ENCODE results near the gene KIAA0232. TPM values are rescaled to one million over a fixed set of nuclear protein-coding genes. Genes with fewer than 3 reads are reported as not detected.
"Not testable (repeated sequence)": the region's sequence is repeated elsewhere in the genome, so short reads cannot be mapped to it uniquely, and the experiment has no call there.

Gene KIAA0232
- total RNA-seq, 1 donor from 2014 or later = 10.3 TPM

GRCh38 chr4:6754481-6755087 is 27.9 kb upstream of the KIAA0232 start:
- DNase-seq (ENCODE audit: low read depth in 2 of 2) = no peak

GRCh38 chr4:6755088-6755753 is 27.3 kb upstream of the KIAA0232 start:
- DNase-seq (ENCODE audit: low read depth in 2 of 2) = no peak

GRCh38 chr4:6756345-6756744 is 26.2 kb upstream of the KIAA0232 start:
- not testable (repeated sequence) for DNase-seq (ENCODE audit: low read depth in 2 of 2)

- no peak for DNase-seq (ENCODE audit: low read depth in 2 of 2)
These were observed 23.8 kb upstream of the KIAA0232 start for GRCh38 chr4:6758728-6759127.

- no peak for DNase-seq (ENCODE audit: low read depth in 2 of 2)
These were observed 21.7 kb upstream of the KIAA0232 start for GRCh38 chr4:6760865-6761264.

- no peak for DNase-seq (ENCODE audit: low read depth in 2 of 2)
These were observed 20.6 kb upstream of the KIAA0232 start for GRCh38 chr4:6761649-6762615.

- DNase-seq (ENCODE audit: low read depth in 2 of 2) = no peak
These were observed 19.1 kb upstream of the KIAA0232 start for GRCh38 chr4:6763330-6763851.

- no peak for DNase-seq (ENCODE audit: low read depth in 2 of 2)
These were observed 17.4 kb upstream of the KIAA0232 start for GRCh38 chr4:6764976-6765620.

- no peak for DNase-seq (ENCODE audit: low read depth in 2 of 2)
These were observed 16.8 kb upstream of the KIAA0232 start for GRCh38 chr4:6765703-6766102.

GRCh38 chr4:6767386-6767747 is 15.2 kb upstream of the KIAA0232 start:
- no peak for DNase-seq (ENCODE audit: low read depth in 2 of 2)

- DNase-seq (ENCODE audit: low read depth in 2 of 2) = no peak
These were observed 14.6 kb upstream of the KIAA0232 start for GRCh38 chr4:6767748-6768538.

GRCh38 chr4:6768539-6768905 is 14.0 kb upstream of the KIAA0232 start:
- DNase-seq (ENCODE audit: low read depth in 2 of 2) = no peak

GRCh38 chr4:6769233-6769988 is 13.1 kb upstream of the KIAA0232 start:
- DNase-seq (ENCODE audit: low read depth in 2 of 2) = no peak

GRCh38 chr4:6769989-6770420 is 12.5 kb upstream of the KIAA0232 start:
- DNase-seq (ENCODE audit: low read depth in 2 of 2) = no peak

GRCh38 chr4:6770581-6771228 is 11.8 kb upstream of the KIAA0232 start:
- no peak for DNase-seq (ENCODE audit: low read depth in 2 of 2)

GRCh38 chr4:6771229-6771671 is 11.3 kb upstream of the KIAA0232 start:
- DNase-seq (ENCODE audit: low read depth in 2 of 2) = no peak

- DNase-seq (ENCODE audit: low read depth in 2 of 2) = no peak
These were observed 10.2 kb upstream of the KIAA0232 start for GRCh38 chr4:6772223-6772928.

GRCh38 chr4:6773106-6773505 is 9.4 kb upstream of the KIAA0232 start:
- no peak for DNase-seq (ENCODE audit: low read depth in 2 of 2)

All from dermis microvascular lymphatic vessel endothelial cell (primary cell).